H1 (cell line): Measurements from ENCODE around the gene ACYP1. TPM values are rescaled to one million over a fixed set of nuclear protein-coding genes. Genes with fewer than 3 reads are reported as not detected.

Experiments used
- CTCF ChIA-PET: fragments of 300-600 bp; sonication (Branson Sonifier 250); formaldehyde crosslinking; loops from one replicate; lab custom pipeline; 2021; ENCODE audit not compliant: partially characterized antibody; lab: Charles Lee
- POLR2A ChIA-PET: fragments of 300-600 bp; sonication (Branson Sonifier 250); formaldehyde crosslinking; loops from one replicate; lab custom pipeline; 2021; ENCODE audit warnings: inconsistent platforms; ENCODE audit not compliant: partially characterized antibody; lab: Charles Lee
- DNase-seq, 2 experiments: peaks; one replicate each; pipeline versions ENCODE4 v3.0.0 to v3.0.0-alpha.2; 2010 to 2022; ENCODE audit warnings: low spot score in 2 of 2, low read depth in 1 of 2, mixed read lengths in 1 of 2
- FAIRE-seq: peaks from 2 replicates; lab custom pipeline; 2011; peaks lifted over from hg19 to GRCh38; lab: Jason Lieb, UNC
- H2AFZ ChIP-seq: 2 replicates; pipeline ENCODE4 v1.8.1; 2012; ENCODE audit warnings: low read length, inconsistent platforms
- H2AK5ac ChIP-seq: 2 replicates; pipeline ENCODE4 v1.6.1; 2013; ENCODE audit warnings: low read depth, low read length
- H2BK120ac ChIP-seq: replicated peaks from 2 replicates; pipeline ENCODE3; 2013; ENCODE audit warnings: low read depth, low read length, inconsistent platforms
- H2BK12ac ChIP-seq: 2 replicates; pipeline ENCODE4 v1.6.1; 2013; ENCODE audit warnings: low read depth, low read length
- H2BK15ac ChIP-seq: 2 replicates; pipeline ENCODE4 v1.6.1; 2013; ENCODE audit warnings: low read length
- H2BK20ac ChIP-seq: 2 replicates; pipeline ENCODE4 v1.6.1; 2013; ENCODE audit warnings: low read length
- H2BK5ac ChIP-seq: 2 replicates; pipeline ENCODE4 v1.6.1; 2013; ENCODE audit warnings: low read depth, low read length
- H3K14ac ChIP-seq: 2 replicates; pipeline ENCODE4 v1.6.1; 2013; ENCODE audit warnings: inconsistent platforms; ENCODE audit not compliant: insufficient read length
- H3K18ac ChIP-seq: 2 replicates; pipeline ENCODE4 v1.6.1; 2013; ENCODE audit warnings: low read length; ENCODE audit errors: extremely low read depth
- H3K23ac ChIP-seq: 2 replicates; pipeline ENCODE4 v1.6.1; 2013; ENCODE audit warnings: inconsistent platforms; ENCODE audit not compliant: insufficient read length
- H3K23me2 ChIP-seq: 2 replicates; pipeline ENCODE4 v1.6.1; 2013; ENCODE audit warnings: low read depth, low read length
- H3K27ac ChIP-seq: 2 replicates; pipeline ENCODE4 v1.6.1; 2011; ENCODE audit warnings: low read depth, low read length, inconsistent platforms
- H3K27me3 ChIP-seq, 4 experiments: replicated peaks in 1 of 4; 1 replicate in 1 of 4; 2 replicates in 3 of 4; pipeline versions ENCODE4 v1.6.1 to v1.8.1; 2011 to 2013; ENCODE audit warnings: low read length in 3 of 4, mild to moderate bottlenecking in 3 of 4, inconsistent platforms in 2 of 4, mixed read lengths in 2 of 4, moderate library complexity in 1 of 4; ENCODE audit not compliant: control insufficient read depth in 3 of 4, insufficient read depth in 3 of 4; ENCODE audit errors: extremely low read depth in 1 of 4
- H3K36me3 ChIP-seq, 4 experiments: 2 replicates each; pipeline versions ENCODE4 v1.6.1 to v1.8.1; 2011 to 2013; ENCODE audit warnings: mild to moderate bottlenecking in 4 of 4, low read length in 3 of 4, moderate library complexity in 2 of 4, control low read depth in 1 of 4, inconsistent platforms in 1 of 4; ENCODE audit not compliant: insufficient read depth in 4 of 4, control insufficient read depth in 2 of 4
- H3K4ac ChIP-seq: replicated peaks from 2 replicates; pipeline ENCODE3; 2013; ENCODE audit warnings: low read length, low read depth, mixed read lengths, inconsistent platforms; ENCODE audit not compliant: insufficient read length
- H3K4me1 ChIP-seq, 4 experiments: replicated peaks in 1 of 4; 1 replicate in 1 of 4; 2 replicates in 3 of 4; pipeline versions ENCODE4 v1.6.1 to v1.8.1; 2011 to 2013; ENCODE audit warnings: low read length in 3 of 4, inconsistent platforms in 2 of 4, mixed read lengths in 1 of 4; ENCODE audit not compliant: insufficient read depth in 4 of 4, control insufficient read depth in 3 of 4
- H3K4me2 ChIP-seq, 2 experiments: 2 replicates each; pipeline versions ENCODE4 v1.6.1 to v1.8.1; 2011 to 2013; ENCODE audit warnings: low read depth in 2 of 2, low read length in 2 of 2, control low read depth in 1 of 2, inconsistent platforms in 1 of 2, mild to moderate bottlenecking in 1 of 2; ENCODE audit not compliant: insufficient read depth in 1 of 2
- H3K4me3 ChIP-seq, 4 experiments: fragments of 200-600, 300-600 bp in 1 of 4; sonication (generic), shearing (Covaris generic), sonication (Bioruptor Twin) in 1 of 4; 2 replicates each; pipeline versions ENCODE4 v1.5.1 to v1.8.1; 2011 to 2016; ENCODE audit warnings: low read length in 4 of 4, low read depth in 3 of 4, control low read depth in 2 of 4, inconsistent platforms in 2 of 4, mild to moderate bottlenecking in 2 of 4, mixed read lengths in 1 of 4, moderate library complexity in 1 of 4; ENCODE audit not compliant: insufficient read depth in 2 of 4; ENCODE audit errors: extremely low read depth in 1 of 4
- H3K56ac ChIP-seq: replicated peaks from 2 replicates; pipeline ENCODE3; 2013; ENCODE audit warnings: low read depth, mild to moderate bottlenecking, mixed read lengths, low read length, inconsistent platforms; ENCODE audit not compliant: insufficient read length
- H3K79me1 ChIP-seq: 2 replicates; pipeline ENCODE4 v1.6.1; 2013; ENCODE audit warnings: low read depth, low read length, control low read depth
- H3K79me2 ChIP-seq, 2 experiments: 2 replicates each; pipeline versions ENCODE4 v1.6.1 to v1.8.1; 2012 to 2013; ENCODE audit warnings: low read length in 2 of 2, mild to moderate bottlenecking in 2 of 2, inconsistent platforms in 1 of 2; ENCODE audit not compliant: insufficient read depth in 2 of 2, control insufficient read depth in 1 of 2
- H3K9ac ChIP-seq, 4 experiments: replicated peaks in 1 of 4; 1 replicate in 1 of 4; 2 replicates in 3 of 4; pipeline versions ENCODE4 v1.6.1 to v1.8.1; 2011 to 2013; ENCODE audit warnings: low read depth in 3 of 4, low read length in 3 of 4, control low read depth in 2 of 4, mild to moderate bottlenecking in 2 of 4, moderate library complexity in 2 of 4, inconsistent platforms in 1 of 4; ENCODE audit errors: extremely low read depth in 1 of 4
- H3K9me3 ChIP-seq, 2 experiments: 2 replicates each; pipeline versions ENCODE4 v1.6.1 to v1.8.1; 2012 to 2013; ENCODE audit warnings: mild to moderate bottlenecking in 2 of 2, moderate library complexity in 2 of 2, control low read depth in 1 of 2, inconsistent platforms in 1 of 2, low read depth in 1 of 2, low read length in 1 of 2, mixed read lengths in 1 of 2; ENCODE audit not compliant: insufficient read depth in 2 of 2
- H4K20me1 ChIP-seq, 2 experiments: replicated peaks in 1 of 2; 2 replicates each; pipeline versions ENCODE3 to v1.8.1; 2011 to 2013; ENCODE audit warnings: inconsistent platforms in 2 of 2, low read length in 2 of 2, mild to moderate bottlenecking in 1 of 2; ENCODE audit not compliant: insufficient read depth in 2 of 2, control insufficient read depth in 1 of 2
- H4K5ac ChIP-seq: 2 replicates; pipeline ENCODE4 v1.6.1; 2013; ENCODE audit warnings: low read length, low read depth, mixed read lengths, inconsistent platforms; ENCODE audit not compliant: insufficient read length
- H4K8ac ChIP-seq: 2 replicates; pipeline ENCODE4 v1.8.0; 2013; ENCODE audit warnings: mild to moderate bottlenecking, moderate library complexity, low read length, inconsistent platforms; ENCODE audit not compliant: insufficient read depth; ENCODE audit errors: extremely low read depth
- H4K91ac ChIP-seq: replicated peaks from 2 replicates; pipeline ENCODE3; 2013; ENCODE audit warnings: low read length, mixed read lengths, inconsistent platforms; ENCODE audit not compliant: insufficient read length
- BACH1 ChIP-seq: IDR thresholded peaks from 2 replicates; pipeline ENCODE4 v1.6.1; 2012; ENCODE audit warnings: low read length, improper control_type of control experiment
- BCL11A ChIP-seq, 2 experiments: IDR thresholded peaks; one replicate each; pipeline ENCODE4 v1.6.1; 2011; ENCODE audit warnings: low read depth in 2 of 2, low read length in 2 of 2, mild to moderate bottlenecking in 2 of 2
- CBX8 ChIP-seq: fragments of 300-800, 300-1000 bp; sonication (generic); IDR thresholded peaks from 2 replicates; pipeline ENCODE4 v1.7.1; 2016; ENCODE audit warnings: low read depth, low read length, borderline replicate concordance
- CEBPB ChIP-seq: IDR thresholded peaks from 2 replicates; pipeline ENCODE4 v1.6.1; 2012; ENCODE audit warnings: low read depth, low read length
- CTBP2 ChIP-seq: IDR thresholded peaks from 2 replicates; pipeline ENCODE4 v1.7.0; 2011; ENCODE audit warnings: borderline replicate concordance, mild to moderate bottlenecking, moderate library complexity, mixed read lengths, low read length; ENCODE audit not compliant: insufficient read depth, insufficient read length
- FOSL1 ChIP-seq: IDR thresholded peaks from 2 replicates; pipeline ENCODE4 v1.6.1; 2011; ENCODE audit warnings: mild to moderate bottlenecking, low read depth, low read length, moderate library complexity; ENCODE audit not compliant: insufficient read depth
- GABPA ChIP-seq: IDR thresholded peaks from 2 replicates; pipeline ENCODE4 v1.6.1; 2011; ENCODE audit warnings: mild to moderate bottlenecking, low read length, moderate library complexity, borderline replicate concordance; ENCODE audit not compliant: insufficient read depth
- HDAC6 ChIP-seq: IDR thresholded peaks from one replicate; pipeline ENCODE4 v1.7.1; 2012; ENCODE audit warnings: low read depth, mild to moderate bottlenecking, inconsistent platforms, low read length, moderate library complexity
- KDM5A ChIP-seq: fragments of 200-600 bp; IDR thresholded peaks from 2 replicates; pipeline ENCODE4 v1.7.1; 2012; ENCODE audit warnings: mild to moderate bottlenecking, low read length, inconsistent platforms, mixed read lengths
- POLR2A ChIP-seq, 2 experiments: IDR thresholded peaks; 1 replicate in 1 of 2; 2 replicates in 1 of 2; pipeline ENCODE4 v1.6.1; 2011; ENCODE audit warnings: low read depth in 2 of 2, low read length in 2 of 2, mild to moderate bottlenecking in 2 of 2; ENCODE audit errors: control extremely low read depth in 1 of 2
- SIX5 ChIP-seq: IDR thresholded peaks from 2 replicates; pipeline ENCODE4 v1.6.1; 2011; ENCODE audit warnings: mild to moderate bottlenecking, low read depth, low read length
- SP2 ChIP-seq: IDR thresholded peaks from 2 replicates; pipeline ENCODE4 v1.6.1; 2012; ENCODE audit warnings: mild to moderate bottlenecking, low read length, inconsistent platforms
- SUZ12 ChIP-seq: fragments of 200-600 bp; sonication (generic); IDR thresholded peaks from 2 replicates; pipeline ENCODE4 v1.6.1; 2012; ENCODE audit warnings: mild to moderate bottlenecking, inconsistent platforms, low read length, moderate library complexity, mixed read lengths
- TBP ChIP-seq: IDR thresholded peaks from 2 replicates; pipeline ENCODE4 v1.6.1; 2011; ENCODE audit warnings: low read depth, low read length, improper control_type of control experiment
- WGBS, 2 experiments: shearing (Covaris generic) in 1 of 2; methylation state at CpG; one replicate each; pipeline versions ENCODE4 v1.1.6 to v1.1.7; 2013 to 2015; ENCODE audit warnings: low lambda C conversion rate in 2 of 2, mixed read lengths in 2 of 2, inconsistent platforms in 1 of 2, low coverage in 1 of 2, missing lambda C conversion rate in 1 of 2; ENCODE audit not compliant: insufficient replicate concordance in 2 of 2, insufficient coverage in 1 of 2, insufficient read length in 1 of 2; ENCODE audit errors: extremely low coverage in 1 of 2, missing lambda C conversion rate in 1 of 2; 5-methylcytosine and 5-hydroxymethylcytosine counted together
- polyA plus RNA-seq, 7 experiments: library from polyadenylated mRNA; depleted of rRNA in 3 of 7; stranded (reverse) in 5 of 7; unstranded in 2 of 7; fragments of >200 nt in 5 of 7; fragments of 200-250 nt in 2 of 7; gene quantifications; 1 replicate in 5 of 7; 2 replicates in 1 of 7; 4 replicates in 1 of 7; pipeline versions ENCODE4 v1.2.1 to v1.2.3, GENCODE V29; 2011 to 2013; ENCODE audit warnings: missing spikeins in 2 of 7, mixed read lengths in 2 of 7
- total RNA-seq: library from RNA; stranded (reverse); fragmentation: NEBNext Ultra II Directional; extraction: Animal tissue kit (Norgen Biotek cat#: 25700); gene quantifications from 2 replicates; pipeline ENCODE4 v1.2.1, GENCODE V29; 2021

The ACYP1 gene
- total and polyA plus RNA-seq, 2 of the 8 experiments (the other 6 are each of a cell fraction or from before 2014, with no cell fraction given) = 22.3 to 24.8 TPM

GRCh38 chr14:75011356-75011994, 52.3 kb downstream of the ACYP1 start:
- Histone ChIP-seq H3K27me3 (no peaks in the 10 kb centered on the region), H3K14ac (no peak overlapping the region), H3K9ac (no peak overlapping the region), H3K18ac (no peak overlapping the region), H3K4me3 (no peak overlapping the region), H2AFZ (no peak overlapping the region), H3K79me2 (no peaks in the 10 kb centered on the region), H2BK20ac (no peak overlapping the region), H3K27ac (no peak overlapping the region), H3K4me1 (no peaks in the 10 kb centered on the region), H3K9me3 (no peaks in the 10 kb centered on the region), H3K23ac (no peak overlapping the region), H2BK120ac (no peak overlapping the region), H4K8ac (no peak overlapping the region), H2AK5ac (no peak overlapping the region), H3K79me1 (no peaks in the 10 kb centered on the region), H3K36me3 (peaks cover 2 to 53% (median 26%) of the 10 kb centered on the region in 4 experiments; a peak in 7 of 8 replicates), H4K5ac (no peak overlapping the region), H3K4me2 (no peak overlapping the region), H4K20me1 (peaks cover 0 to 2% of the 10 kb centered on the region in 2 experiments), H3K56ac (no peak overlapping the region), H2BK15ac (no peak overlapping the region), H2BK12ac (no peak overlapping the region), H2BK5ac (no peak overlapping the region), H4K91ac (no peak overlapping the region), H3K23me2 (no peaks in the 10 kb centered on the region), H3K4ac (no peak overlapping the region)
- FAIRE-seq = no peak
- CTCF ChIA-PET = interaction anchor here (1.4 kb wide), 1 partner anchor 62 kb away, joined by 3 read pairs; no protein-coding TSS in a partner anchor
- WGBS, 2 experiments = 84% methylated on average over 4 of the region's 4 CpGs; no CpG with 5 or more reads in 1 of the 2 experiments
- POLR2A ChIA-PET = interaction anchor here (1.0 to 4.6 kb wide), 3 partner anchors 7 to 34 kb away, joined by 3 to 19 read pairs (median 3); no protein-coding TSS in a partner anchor
- DNase-seq = no peak
- TF ChIP-seq HDAC6 (no peak), CTBP2 (no peak), POLR2A (IDR thresholded peaks at IDR 0.05; ENCODE audit: control extremely low read depth in 1 of 2, low read depth in 2 of 2, low read length in 2 of 2) (no peak), KDM5A (no peak), GABPA (no peak), TBP (no peak), FOSL1 (no peak), CEBPB (no peak), CBX8 (no peak), BACH1 (no peak), BCL11A (IDR thresholded peaks at IDR 0.05; ENCODE audit: low read depth in 2 of 2, low read length in 2 of 2) (no peak), SP2 (no peak), SIX5 (no peak), SUZ12 (no peak)
